SK-N-SH treated with all-trans-retinoic acid at 6 μM for 48 hours (cell line): ENCODE measurements around the gene DSCAM.

Source experiments
- ARNTL ChIP-seq: fragments of 450-650 bp; formaldehyde crosslinking; IDR thresholded peaks from 2 replicates; pipeline ENCODE4 v1.5.0; 2020; ENCODE audit warnings: low read depth, mild to moderate bottlenecking, moderate library complexity, borderline replicate concordance
- CSDC2 ChIP-seq: fragments of 250-450 bp; sonication (Bioruptor Pico); IDR thresholded peaks from 2 replicates; pipeline ENCODE4 v1.5.0; 2020; ENCODE audit warnings: mild to moderate bottlenecking, moderate library complexity
- PATZ1 ChIP-seq: fragments of 250-450 bp; sonication (Bioruptor Pico); IDR thresholded peaks from 2 replicates; pipeline ENCODE4 v1.8.0; 2020; ENCODE audit warnings: mild to moderate bottlenecking, moderate library complexity, borderline replicate concordance
- RARB ChIP-seq: fragments of 250-450 bp; sonication (Bioruptor Pico); IDR thresholded peaks from 2 replicates; pipeline ENCODE4 v1.8.0; 2021; ENCODE audit warnings: mild to moderate bottlenecking, moderate library complexity
- TCF4 ChIP-seq: fragments of 250-450 bp; sonication (Bioruptor Pico); IDR thresholded peaks from 2 replicates; pipeline ENCODE4 v1.8.0; 2021; ENCODE audit warnings: mild to moderate bottlenecking, moderate library complexity, borderline replicate concordance
- TOX ChIP-seq: fragments of 250-450 bp; sonication (Bioruptor Pico); IDR thresholded peaks from 2 replicates; pipeline ENCODE4 v1.8.0; 2021; ENCODE audit warnings: mild to moderate bottlenecking, moderate library complexity, borderline replicate concordance
- ZFP3 ChIP-seq: fragments of 250-450 bp; sonication (Bioruptor Pico); IDR thresholded peaks from 2 replicates; pipeline ENCODE4 v1.5.0; 2020; ENCODE audit warnings: mild to moderate bottlenecking, moderate library complexity
- ZFP30 ChIP-seq: fragments of 450-650 bp; formaldehyde crosslinking; IDR thresholded peaks from 2 replicates; pipeline ENCODE4 v1.5.0; 2022; ENCODE audit warnings: mild to moderate bottlenecking, moderate library complexity
- ZNF565 ChIP-seq: fragments of 450-650 bp; formaldehyde crosslinking; conservative IDR thresholded peaks from 2 replicates; pipeline ENCODE4 v1.5.0; 2020; ENCODE audit warnings: low read depth, mild to moderate bottlenecking, moderate library complexity
- TF ChIP-seq, protein P1 (sequence below): fragments of 250-450 bp; sonication (Bioruptor Pico); IDR thresholded peaks from 2 replicates; pipeline ENCODE4 v1.5.0; 2020; ENCODE audit warnings: mild to moderate bottlenecking, moderate library complexity
- TF ChIP-seq, protein P2 (sequence below): fragments of 250-450 bp; sonication (Bioruptor Pico); IDR thresholded peaks from 2 replicates; pipeline ENCODE4 v1.5.1; 2020; ENCODE audit warnings: low read depth, mild to moderate bottlenecking, moderate library complexity
- TF ChIP-seq, protein P3 (sequence below): fragments of 250-450 bp; sonication (Bioruptor Pico); IDR thresholded peaks from 2 replicates; pipeline ENCODE4 v1.8.0; 2021; ENCODE audit warnings: low read depth, mild to moderate bottlenecking, moderate library complexity, borderline replicate concordance

GRCh38 chr21:40165773-40166070 lies 681.2 kb downstream of the DSCAM start:
- TF ChIP-seq CSDC2 (CRISPR knock-in tag) = no peak
- no peak for TF ChIP-seq ZFP30 (CRISPR knock-in tag)
- TF ChIP-seq, protein P1, sequence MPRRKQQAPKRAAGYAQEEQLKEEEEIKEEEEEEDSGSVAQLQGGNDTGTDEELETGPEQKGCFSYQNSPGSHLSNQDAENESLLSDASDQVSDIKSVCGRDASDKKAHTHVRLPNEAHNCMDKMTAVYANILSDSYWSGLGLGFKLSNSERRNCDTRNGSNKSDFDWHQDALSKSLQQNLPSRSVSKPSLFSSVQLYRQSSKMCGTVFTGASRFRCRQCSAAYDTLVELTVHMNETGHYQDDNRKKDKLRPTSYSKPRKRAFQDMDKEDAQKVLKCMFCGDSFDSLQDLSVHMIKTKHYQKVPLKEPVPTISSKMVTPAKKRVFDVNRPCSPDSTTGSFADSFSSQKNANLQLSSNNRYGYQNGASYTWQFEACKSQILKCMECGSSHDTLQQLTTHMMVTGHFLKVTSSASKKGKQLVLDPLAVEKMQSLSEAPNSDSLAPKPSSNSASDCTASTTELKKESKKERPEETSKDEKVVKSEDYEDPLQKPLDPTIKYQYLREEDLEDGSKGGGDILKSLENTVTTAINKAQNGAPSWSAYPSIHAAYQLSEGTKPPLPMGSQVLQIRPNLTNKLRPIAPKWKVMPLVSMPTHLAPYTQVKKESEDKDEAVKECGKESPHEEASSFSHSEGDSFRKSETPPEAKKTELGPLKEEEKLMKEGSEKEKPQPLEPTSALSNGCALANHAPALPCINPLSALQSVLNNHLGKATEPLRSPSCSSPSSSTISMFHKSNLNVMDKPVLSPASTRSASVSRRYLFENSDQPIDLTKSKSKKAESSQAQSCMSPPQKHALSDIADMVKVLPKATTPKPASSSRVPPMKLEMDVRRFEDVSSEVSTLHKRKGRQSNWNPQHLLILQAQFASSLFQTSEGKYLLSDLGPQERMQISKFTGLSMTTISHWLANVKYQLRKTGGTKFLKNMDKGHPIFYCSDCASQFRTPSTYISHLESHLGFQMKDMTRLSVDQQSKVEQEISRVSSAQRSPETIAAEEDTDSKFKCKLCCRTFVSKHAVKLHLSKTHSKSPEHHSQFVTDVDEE = no peak
- TF ChIP-seq PATZ1 (CRISPR knock-in tag) = no peak
- TF ChIP-seq, protein P2, sequence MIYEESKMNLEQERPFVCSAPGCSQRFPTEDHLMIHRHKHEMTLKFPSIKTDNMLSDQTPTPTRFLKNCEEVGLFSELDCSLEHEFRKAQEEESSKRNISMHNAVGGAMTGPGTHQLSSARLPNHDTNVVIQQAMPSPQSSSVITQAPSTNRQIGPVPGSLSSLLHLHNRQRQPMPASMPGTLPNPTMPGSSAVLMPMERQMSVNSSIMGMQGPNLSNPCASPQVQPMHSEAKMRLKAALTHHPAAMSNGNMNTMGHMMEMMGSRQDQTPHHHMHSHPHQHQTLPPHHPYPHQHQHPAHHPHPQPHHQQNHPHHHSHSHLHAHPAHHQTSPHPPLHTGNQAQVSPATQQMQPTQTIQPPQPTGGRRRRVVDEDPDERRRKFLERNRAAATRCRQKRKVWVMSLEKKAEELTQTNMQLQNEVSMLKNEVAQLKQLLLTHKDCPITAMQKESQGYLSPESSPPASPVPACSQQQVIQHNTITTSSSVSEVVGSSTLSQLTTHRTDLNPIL (CRISPR knock-in tag) = no peak
- TF ChIP-seq, protein P3, sequence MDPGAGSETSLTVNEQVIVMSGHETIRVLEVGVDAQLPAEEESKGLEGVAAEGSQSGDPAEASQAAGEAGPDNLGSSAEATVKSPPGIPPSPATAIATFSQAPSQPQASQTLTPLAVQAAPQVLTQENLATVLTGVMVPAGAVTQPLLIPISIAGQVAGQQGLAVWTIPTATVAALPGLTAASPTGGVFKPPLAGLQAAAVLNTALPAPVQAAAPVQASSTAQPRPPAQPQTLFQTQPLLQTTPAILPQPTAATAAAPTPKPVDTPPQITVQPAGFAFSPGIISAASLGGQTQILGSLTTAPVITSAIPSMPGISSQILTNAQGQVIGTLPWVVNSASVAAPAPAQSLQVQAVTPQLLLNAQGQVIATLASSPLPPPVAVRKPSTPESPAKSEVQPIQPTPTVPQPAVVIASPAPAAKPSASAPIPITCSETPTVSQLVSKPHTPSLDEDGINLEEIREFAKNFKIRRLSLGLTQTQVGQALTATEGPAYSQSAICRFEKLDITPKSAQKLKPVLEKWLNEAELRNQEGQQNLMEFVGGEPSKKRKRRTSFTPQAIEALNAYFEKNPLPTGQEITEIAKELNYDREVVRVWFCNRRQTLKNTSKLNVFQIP (CRISPR knock-in tag) = no peak
- no peak for TF ChIP-seq ARNTL
- no peak for TF ChIP-seq RARB (CRISPR knock-in tag)
- no peak for TF ChIP-seq ZFP3 (CRISPR knock-in tag)
- no peak for TF ChIP-seq TOX (CRISPR knock-in tag)
- no peak for TF ChIP-seq TCF4 (CRISPR knock-in tag)
- TF ChIP-seq ZNF565 (CRISPR knock-in tag) = no peak
